NOMO-1 (cell line): Measurements from ENCODE around the gene FOXL2NB.

Source experiments
- DNase-seq, 2 experiments: peaks; one replicate each; lab custom pipeline; 2025; ENCODE audit not compliant: unreplicated experiment in 2 of 2; lab: John Stamatoyannopoulos, UW

Gene FOXL2NB

GRCh38 chr3:138944929-138945708 is 1.9 kb upstream of the FOXL2NB start:
- DNase-seq, result peak in 1 of 2 experiments; percentile 12

GRCh38 chr3:138945709-138946662 is 1.0 kb upstream of the FOXL2NB start:
- peak; percentile 71 to 75 for DNase-seq

- DNase-seq, result no peak
Measured at GRCh38 chr3:138947495-138948121, 591 bp downstream of the FOXL2NB start.

GRCh38 chr3:138948371-138949001 is 1.5 kb downstream of the FOXL2NB start:
- no peak for DNase-seq

- DNase-seq, result no peak
Measured at GRCh38 chr3:138949002-138949418, 2.0 kb downstream of the FOXL2NB start.

GRCh38 chr3:138949445-138950005 is 2.5 kb downstream of the FOXL2NB start:
- DNase-seq, result no peak

GRCh38 chr3:138950006-138950644 is 3.1 kb downstream of the FOXL2NB start:
- no peak for DNase-seq

- DNase-seq, result no peak
Measured at GRCh38 chr3:138950701-138951100, 3.7 kb downstream of the FOXL2NB start.

- no peak for DNase-seq
Measured at GRCh38 chr3:138960417-138960852, 13.4 kb downstream of the FOXL2NB start.

GRCh38 chr3:138962854-138963560 is 16.0 kb downstream of the FOXL2NB start:
- DNase-seq, result no peak

GRCh38 chr3:138964264-138964663 is 17.2 kb downstream of the FOXL2NB start:
- DNase-seq, result no peak

GRCh38 chr3:138964923-138965322 is 17.9 kb downstream of the FOXL2NB start:
- no peak for DNase-seq

GRCh38 chr3:138971766-138972320 is 24.8 kb downstream of the FOXL2NB start:
- no peak for DNase-seq

- DNase-seq, result no peak
Measured at GRCh38 chr3:138972941-138973340, 25.9 kb downstream of the FOXL2NB start.

- DNase-seq, result no peak
Measured at GRCh38 chr3:138974462-138974861, 27.4 kb downstream of the FOXL2NB start.

- no peak for DNase-seq
Measured at GRCh38 chr3:138975351-138975750, 28.3 kb downstream of the FOXL2NB start.

- no peak for DNase-seq
Measured at GRCh38 chr3:138976047-138976446, 29.0 kb downstream of the FOXL2NB start.

- no peak for DNase-seq
Measured at GRCh38 chr3:138984816-138985215, 37.8 kb downstream of the FOXL2NB start.

GRCh38 chr3:138985932-138986331 is 38.9 kb downstream of the FOXL2NB start:
- no peak for DNase-seq
